GM12878 (cell line): ENCODE data around the gene MTERF1. TPM values are rescaled to one million over a fixed set of nuclear protein-coding genes. Genes with fewer than 3 reads are reported as not detected.

Source experiments
- ATAC-seq: fragments of 200-7000 bp; cut with Tn5 transposase; 3 replicates; pipeline ENCODE4 v1.9.1; 2020; ENCODE audit warnings: mild to moderate bottlenecking, moderate library complexity
- BruUV-seq: library from RNA; stranded (reverse); fragments of 400-500 nt; replicated peaks from 2 replicates; lab custom pipeline; 2021; lab: Mats Ljungman, UMichigan
- CTCF ChIA-PET: fragments of 300-600 bp; sonication (Branson Sonifier 250); formaldehyde crosslinking; extraction: SDS; loops from one replicate; lab custom pipeline; 2021; ENCODE audit warnings: inconsistent platforms; lab: Yijun Ruan, JAX
- POLR2A ChIA-PET: fragments of 350-600 bp; formaldehyde crosslinking; extraction: SDS; loops from one replicate; lab custom pipeline; 2021; ENCODE audit warnings: inconsistent platforms; lab: Charles Lee
- RAD21 ChIA-PET: fragments of 300-600 bp; sonication (Branson Sonifier 250); formaldehyde crosslinking; loops from one replicate; lab custom pipeline; 2023; ENCODE audit warnings: antibody characterized with exemption; ENCODE audit not compliant: unreplicated experiment; lab: Charles Lee
- SMC1A ChIA-PET: fragments of 300-600 bp; sonication (Branson Sonifier 250); formaldehyde crosslinking; loops from one replicate; lab custom pipeline; 2023; ENCODE audit not compliant: unreplicated experiment, uncharacterized antibody; lab: Charles Lee
- DNase-seq: peaks from one replicate; pipeline ENCODE4 v3.0.0-alpha.2; 2011; ENCODE audit warnings: low read depth, low spot score
- FAIRE-seq: peaks from 3 replicates; lab custom pipeline; 2011; peaks lifted over from hg19 to GRCh38; lab: Jason Lieb, UNC
- H2AFZ ChIP-seq: 2 replicates; pipeline ENCODE4 v1.6.0; 2011; ENCODE audit warnings: low read depth, low read length, control low read depth; ENCODE audit not compliant: control insufficient read depth
- H3K27ac ChIP-seq: 2 replicates; pipeline ENCODE4 v1.5.1; 2011; ENCODE audit warnings: control low read depth; ENCODE audit not compliant: control insufficient read depth, insufficient read depth
- H3K27me3 ChIP-seq, 2 experiments: replicated peaks in 1 of 2; 2 replicates each; pipeline versions ENCODE4 v1.6.0 to v1.6.1; 2011; ENCODE audit warnings: low read length in 1 of 2; ENCODE audit not compliant: control insufficient read depth in 2 of 2, insufficient read depth in 2 of 2
- H3K36me3 ChIP-seq, 2 experiments: 2 replicates each; pipeline ENCODE4 v1.5.1; 2011; ENCODE audit warnings: low read length in 1 of 2; ENCODE audit not compliant: control insufficient read depth in 2 of 2, insufficient read depth in 2 of 2
- H3K4me1 ChIP-seq: 2 replicates; pipeline ENCODE4 v1.6.1; 2011; ENCODE audit warnings: mild to moderate bottlenecking, low read length, moderate library complexity, mixed read lengths; ENCODE audit not compliant: control insufficient read depth, insufficient read depth
- H3K4me2 ChIP-seq: 2 replicates; pipeline ENCODE4 v1.6.0; 2011; ENCODE audit warnings: control low read depth; ENCODE audit not compliant: control insufficient read depth, insufficient read depth
- H3K4me3 ChIP-seq: fragments of 200-600 bp; sonication (generic); 2 replicates; pipeline ENCODE4 v1.5.1; 2016
- H3K79me2 ChIP-seq: 2 replicates; pipeline ENCODE4 v1.6.0; 2011; ENCODE audit warnings: low read length; ENCODE audit not compliant: control insufficient read depth, insufficient read depth
- H3K9ac ChIP-seq: 2 replicates; pipeline ENCODE4 v1.8.0; 2011; ENCODE audit warnings: low read length, control low read depth, mixed read lengths; ENCODE audit not compliant: control insufficient read depth, insufficient read depth
- H3K9me3 ChIP-seq: replicated peaks from 3 replicates; pipeline ENCODE4 v1.5.1; 2011; ENCODE audit warnings: mild to moderate bottlenecking, low read length; ENCODE audit not compliant: control insufficient read depth, insufficient read depth
- H4K20me1 ChIP-seq: 2 replicates; pipeline ENCODE4 v1.6.0; 2011; ENCODE audit not compliant: control insufficient read depth, insufficient read depth
- ATF7 ChIP-seq: fragments of 450-650 bp; IDR thresholded peaks from 2 replicates; pipeline ENCODE4 v1.6.1; 2016; ENCODE audit warnings: low read depth, mild to moderate bottlenecking
- BACH1 ChIP-seq: fragments of 450-650 bp; IDR thresholded peaks from 2 replicates; pipeline ENCODE4 v1.6.1; 2017; ENCODE audit warnings: mild to moderate bottlenecking, borderline replicate concordance
- BCL11A ChIP-seq: IDR thresholded peaks from 2 replicates; pipeline ENCODE4 v1.6.1; 2011; ENCODE audit warnings: low read depth, low read length
- MEF2A ChIP-seq: IDR thresholded peaks from 2 replicates; pipeline ENCODE4 v1.6.1; 2011; ENCODE audit warnings: low read depth, mild to moderate bottlenecking, low read length, moderate library complexity; ENCODE audit not compliant: insufficient read depth
- POU2F2 ChIP-seq: IDR thresholded peaks from 3 replicates; pipeline ENCODE4 v1.6.1; 2011; ENCODE audit warnings: low read depth, mild to moderate bottlenecking, low read length, borderline replicate concordance
- RB1 ChIP-seq: fragments of 450-650 bp; formaldehyde crosslinking; IDR thresholded peaks from 2 replicates; pipeline ENCODE4 v1.6.1; 2017; ENCODE audit warnings: mild to moderate bottlenecking, borderline replicate concordance
- SMC3 ChIP-seq: IDR thresholded peaks from 2 replicates; pipeline ENCODE4 v1.6.1; 2011; ENCODE audit warnings: low read length, improper control_type of control experiment, borderline replicate concordance
- WGBS: methylation state at CpG from one replicate; pipeline ENCODE4 v1.1.6; 2016; ENCODE audit warnings: low lambda C conversion rate; ENCODE audit not compliant: insufficient replicate concordance, insufficient coverage; ENCODE audit errors: missing lambda C conversion rate; 5-methylcytosine and 5-hydroxymethylcytosine counted together
- in situ Hi-C: fragments of 300-500 bp; cut with MboI; formaldehyde crosslinking; loops from 9 replicates; pipeline ENCODE4 v1.14.3; 2018; ENCODE audit warnings: mixed read lengths
- intact Hi-C: fragments of 100-400 bp; cut with micrococcal nuclease; formaldehyde crosslinking; loops from one replicate; pipeline ENCODE4 v1.14.2; 2022; ENCODE audit not compliant: unreplicated experiment
- polyA plus RNA-seq, 11 experiments: library from polyadenylated mRNA; depleted of rRNA in 4 of 11; unstranded in 6 of 11; stranded (reverse) in 5 of 11; fragments of >200 nt; fragmentation: Nextera tagmentation in 4 of 11; fragmentation: Illumina TruSeq in 1 of 11; extraction: Ambion mirVana in 4 of 11; extraction: Trizol in 1 of 11; gene quantifications; 1 replicate in 1 of 11; 2 replicates in 10 of 11; pipeline versions ENCODE4 v1.2.1 to v1.2.3, GENCODE V29; 2011 to 2016; ENCODE audit warnings: inconsistent platforms in 2 of 11, missing spikeins in 2 of 11, low read depth in 1 of 11
- total RNA-seq, 4 experiments: library from RNA; depleted of rRNA in 3 of 4; stranded (reverse); fragments of >200 nt in 3 of 4; fragmentation: Illumina TruSeq in 1 of 4; extraction: Trizol in 1 of 4; gene quantifications; 2 replicates each; pipeline versions ENCODE4 v1.2.1 to v1.2.3, GENCODE V29; 2013 to 2021
- TF ChIP-seq, protein P1 (sequence below): fragments of 450-650 bp; IDR thresholded peaks from 2 replicates; pipeline ENCODE4 v1.6.1; 2017; ENCODE audit warnings: mild to moderate bottlenecking, low read depth, inconsistent platforms; ENCODE audit not compliant: poor library complexity, severe bottlenecking

MTERF1 gene
- total and polyA plus RNA-seq, 10 of the 15 experiments (the other 5 are each of a cell fraction or from before 2014, with no cell fraction given) = 14.7 to 38.7 (median 28.0) TPM

DNA sequence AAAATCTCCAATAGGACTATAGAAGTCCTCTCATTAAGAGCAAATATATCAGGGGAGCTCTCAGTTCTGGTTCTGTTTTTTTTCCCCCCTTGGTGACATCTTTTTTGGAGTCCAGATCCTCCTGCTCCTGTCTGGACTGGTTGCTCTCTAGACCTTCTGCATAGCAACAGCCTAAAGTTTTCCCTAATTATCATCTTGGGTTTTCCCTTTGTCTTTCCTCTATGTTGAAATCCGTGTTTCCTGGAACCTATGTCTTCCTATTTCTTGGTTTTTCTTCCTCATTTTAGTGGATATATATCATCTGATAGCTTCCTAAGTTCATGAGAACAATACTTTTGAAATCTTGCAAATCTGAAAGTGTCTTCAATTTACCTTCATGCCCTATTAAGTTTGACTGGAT, 29.7 kb upstream of the MTERF1 start:
- H2AFZ ChIP-seq = no peak overlapping the region
- H3K9ac ChIP-seq = no peak overlapping the region
- POLR2A ChIA-PET = no interaction called here
- no peak overlapping the region for H3K4me2 ChIP-seq
- no TSS peak for BruUV-seq
- CTCF ChIA-PET = interaction anchor here (0.6 to 1.6 kb wide), 2 partner anchors 7 to 150 kb away, joined by 3 read pairs; no protein-coding TSS in a partner anchor
- TF ChIP-seq POU2F2 (no peak), BACH1 (no peak), ATF7 (no peak), SMC3 (no peak), RB1 (no peak), MEF2A (no peak), BCL11A (no peak)
- TF ChIP-seq, protein P1, sequence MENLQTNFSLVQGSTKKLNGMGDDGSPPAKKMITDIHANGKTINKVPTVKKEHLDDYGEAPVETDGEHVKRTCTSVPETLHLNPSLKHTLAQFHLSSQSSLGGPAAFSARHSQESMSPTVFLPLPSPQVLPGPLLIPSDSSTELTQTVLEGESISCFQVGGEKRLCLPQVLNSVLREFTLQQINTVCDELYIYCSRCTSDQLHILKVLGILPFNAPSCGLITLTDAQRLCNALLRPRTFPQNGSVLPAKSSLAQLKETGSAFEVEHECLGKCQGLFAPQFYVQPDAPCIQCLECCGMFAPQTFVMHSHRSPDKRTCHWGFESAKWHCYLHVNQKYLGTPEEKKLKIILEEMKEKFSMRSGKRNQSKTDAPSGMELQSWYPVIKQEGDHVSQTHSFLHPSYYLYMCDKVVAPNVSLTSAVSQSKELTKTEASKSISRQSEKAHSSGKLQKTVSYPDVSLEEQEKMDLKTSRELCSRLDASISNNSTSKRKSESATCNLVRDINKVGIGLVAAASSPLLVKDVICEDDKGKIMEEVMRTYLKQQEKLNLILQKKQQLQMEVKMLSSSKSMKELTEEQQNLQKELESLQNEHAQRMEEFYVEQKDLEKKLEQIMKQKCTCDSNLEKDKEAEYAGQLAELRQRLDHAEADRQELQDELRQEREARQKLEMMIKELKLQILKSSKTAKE = no peak
- no peak overlapping the region for H3K27ac ChIP-seq
- in situ Hi-C loops = no loop called here
- no peak for ATAC-seq
- intact Hi-C loops = no loop called here
- RAD21 ChIA-PET = no interaction called here
- WGBS = 6% methylated on average over 1 of the region's 1 CpG
- no peaks in the 10 kb centered on the region for H3K79me2 ChIP-seq
- H3K4me1 ChIP-seq = no peaks in the 10 kb centered on the region
- H3K9me3 ChIP-seq = no peaks in the 10 kb centered on the region
- no peaks in the 10 kb centered on the region for H4K20me1 ChIP-seq
- no peaks in the 10 kb centered on the region for H3K36me3 ChIP-seq
- SMC1A ChIA-PET = no interaction called here
- H3K4me3 ChIP-seq = no peak overlapping the region
- no peaks in the 10 kb centered on the region for H3K27me3 ChIP-seq
- DNase-seq = no peak
- FAIRE-seq = no peak
